RWPE2 (cell line): ENCODE measurements around the gene GTF3C1.

Source experiments
- ATAC-seq: fragments of 200-7000 bp; cut with Tn5 transposase; 3 replicates; pipeline ENCODE4 v1.9.1; 2021; ENCODE audit warnings: low read depth
- DNase-seq: peaks from one replicate; pipeline ENCODE4 v3.0.0-alpha.2; 2020; ENCODE audit warnings: low spot score
- H3K27ac ChIP-seq: fragments of 450-650 bp; 2 replicates; pipeline ENCODE4 v1.5.1; 2017; ENCODE audit warnings: mild to moderate bottlenecking; ENCODE audit not compliant: poor library complexity, severe bottlenecking
- H3K27me3 ChIP-seq: fragments of 250-450 bp; sonication (Bioruptor Pico); 2 replicates; pipeline ENCODE4 v1.5.1; 2021; ENCODE audit warnings: mild to moderate bottlenecking, moderate library complexity; ENCODE audit not compliant: insufficient read depth, poor library complexity, severe bottlenecking
- H3K36me3 ChIP-seq: fragments of 250-450 bp; sonication (Bioruptor Pico); 2 replicates; pipeline ENCODE4 v1.5.1; 2020; ENCODE audit warnings: low read depth, mild to moderate bottlenecking, moderate library complexity
- H3K4me1 ChIP-seq: fragments of 250-450 bp; sonication (Bioruptor Pico); 2 replicates; pipeline ENCODE4 v1.5.1; 2021; ENCODE audit warnings: mild to moderate bottlenecking, moderate library complexity; ENCODE audit not compliant: insufficient read depth, poor library complexity, severe bottlenecking
- H3K4me3 ChIP-seq: fragments of 250-450 bp; sonication (Bioruptor Pico); 2 replicates; pipeline ENCODE4 v1.5.1; 2021; ENCODE audit warnings: mild to moderate bottlenecking, moderate library complexity; ENCODE audit not compliant: severe bottlenecking
- H3K9me3 ChIP-seq: fragments of 250-450 bp; sonication (Bioruptor Pico); 2 replicates; pipeline ENCODE4 v1.5.1; 2021; ENCODE audit warnings: mild to moderate bottlenecking, moderate library complexity; ENCODE audit not compliant: severe bottlenecking
- TF ChIP-seq, protein P1 (sequence below): fragments of 450-650 bp; IDR thresholded peaks from one replicate; pipeline ENCODE4 v1.5.1; 2017; ENCODE audit warnings: mild to moderate bottlenecking, moderate library complexity; ENCODE audit not compliant: poor library complexity, severe bottlenecking

The GTF3C1 gene

DNA sequence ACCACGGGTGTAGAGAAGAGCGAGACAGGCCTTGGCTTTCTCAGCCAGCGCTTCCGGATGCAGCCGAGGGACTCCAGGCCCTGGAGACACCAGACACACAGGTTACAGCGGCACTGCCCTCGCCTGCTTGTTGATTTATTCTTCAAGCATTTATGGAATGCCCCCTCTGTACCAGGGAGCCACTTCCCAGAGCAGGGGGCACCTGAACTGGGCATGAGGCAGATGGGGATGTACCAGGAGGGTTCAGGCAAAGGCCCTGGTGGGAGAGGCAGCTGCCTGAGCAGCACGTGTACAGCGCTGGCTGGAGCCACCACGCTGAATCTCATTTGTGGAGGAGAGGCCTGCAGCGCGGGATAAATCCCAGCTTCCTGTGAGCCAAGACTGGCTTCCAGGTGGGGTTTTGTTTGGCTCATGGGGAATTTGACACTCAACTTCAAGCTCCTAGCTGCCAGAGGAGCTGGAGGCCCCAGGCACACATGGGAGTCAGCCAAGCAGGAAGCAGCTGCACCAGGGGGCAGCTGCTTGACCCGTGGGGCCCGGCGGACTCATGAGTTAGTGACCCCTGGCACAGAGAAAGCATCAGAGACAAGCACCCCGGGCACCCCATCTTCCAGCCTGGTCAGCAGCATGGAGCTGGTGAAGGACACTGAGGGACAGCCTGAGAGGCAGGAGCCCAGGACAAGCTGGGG lies 88.1 kb downstream of the GTF3C1 start:
- H3K4me1 ChIP-seq = peaks cover 4% of the 10 kb centered on the region
- no peak overlapping the region for H3K4me3 ChIP-seq
- no peak overlapping the region for H3K27ac ChIP-seq
- H3K27me3 ChIP-seq = no peaks in the 10 kb centered on the region
- DNase-seq (no peak), ATAC-seq (peak; percentile 5; the same call in 1 of the 3 replicates)
- H3K9me3 ChIP-seq = no peaks in the 10 kb centered on the region
- H3K36me3 ChIP-seq = peaks cover 29% of the 10 kb centered on the region
- TF ChIP-seq, protein P1, sequence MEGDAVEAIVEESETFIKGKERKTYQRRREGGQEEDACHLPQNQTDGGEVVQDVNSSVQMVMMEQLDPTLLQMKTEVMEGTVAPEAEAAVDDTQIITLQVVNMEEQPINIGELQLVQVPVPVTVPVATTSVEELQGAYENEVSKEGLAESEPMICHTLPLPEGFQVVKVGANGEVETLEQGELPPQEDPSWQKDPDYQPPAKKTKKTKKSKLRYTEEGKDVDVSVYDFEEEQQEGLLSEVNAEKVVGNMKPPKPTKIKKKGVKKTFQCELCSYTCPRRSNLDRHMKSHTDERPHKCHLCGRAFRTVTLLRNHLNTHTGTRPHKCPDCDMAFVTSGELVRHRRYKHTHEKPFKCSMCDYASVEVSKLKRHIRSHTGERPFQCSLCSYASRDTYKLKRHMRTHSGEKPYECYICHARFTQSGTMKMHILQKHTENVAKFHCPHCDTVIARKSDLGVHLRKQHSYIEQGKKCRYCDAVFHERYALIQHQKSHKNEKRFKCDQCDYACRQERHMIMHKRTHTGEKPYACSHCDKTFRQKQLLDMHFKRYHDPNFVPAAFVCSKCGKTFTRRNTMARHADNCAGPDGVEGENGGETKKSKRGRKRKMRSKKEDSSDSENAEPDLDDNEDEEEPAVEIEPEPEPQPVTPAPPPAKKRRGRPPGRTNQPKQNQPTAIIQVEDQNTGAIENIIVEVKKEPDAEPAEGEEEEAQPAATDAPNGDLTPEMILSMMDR = no peak

DNA sequence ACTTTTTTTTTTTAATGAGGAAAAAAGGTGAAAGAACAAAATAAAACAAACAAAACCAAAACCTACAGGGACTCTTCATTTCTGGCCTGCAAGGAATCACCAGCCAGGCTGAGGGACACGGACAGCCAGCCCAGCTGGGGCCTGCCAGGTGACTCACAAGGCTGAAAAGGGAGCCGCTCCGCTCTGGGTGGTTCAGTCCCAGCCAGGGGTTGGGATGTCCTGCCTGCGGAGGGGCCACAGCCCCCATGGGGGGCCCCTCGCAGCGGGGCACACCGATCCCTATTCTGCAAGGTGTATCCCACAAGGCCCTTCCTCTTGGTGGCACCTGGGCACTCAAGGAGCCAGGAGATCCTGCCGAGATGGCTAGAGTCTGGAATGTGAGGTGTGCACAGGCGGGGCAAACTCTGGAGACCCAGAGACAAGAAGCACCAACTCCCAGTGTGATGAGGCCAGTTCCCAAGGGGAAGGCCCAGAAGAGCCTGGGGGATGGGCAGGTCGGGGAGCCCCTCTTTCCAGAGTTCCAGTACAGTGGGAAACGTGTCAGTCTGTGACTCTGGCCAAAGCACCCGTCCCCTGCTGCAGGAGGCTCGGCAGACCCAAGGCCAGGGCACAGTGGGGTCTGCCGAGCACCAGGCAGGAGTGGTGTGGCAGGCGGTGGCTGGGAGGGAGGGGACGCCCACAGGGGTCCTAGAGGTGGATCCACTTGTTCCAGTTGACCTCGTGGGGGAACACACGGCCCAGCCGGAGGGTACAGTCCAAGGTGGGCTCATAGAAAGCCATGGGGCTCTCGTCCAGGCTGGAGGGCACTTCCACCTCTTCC lies 88.8 kb downstream of the GTF3C1 start:
- H3K36me3 ChIP-seq = peaks cover 22% of the 10 kb centered on the region
- no peak for ATAC-seq
- no peak overlapping the region for H3K4me3 ChIP-seq
- no peak overlapping the region for H3K27ac ChIP-seq
- no peaks in the 10 kb centered on the region for H3K9me3 ChIP-seq
- no peaks in the 10 kb centered on the region for H3K27me3 ChIP-seq
- TF ChIP-seq, protein P1 = no peak
- DNase-seq = no peak
- H3K4me1 ChIP-seq = peaks cover 4% of the 10 kb centered on the region

DNA sequence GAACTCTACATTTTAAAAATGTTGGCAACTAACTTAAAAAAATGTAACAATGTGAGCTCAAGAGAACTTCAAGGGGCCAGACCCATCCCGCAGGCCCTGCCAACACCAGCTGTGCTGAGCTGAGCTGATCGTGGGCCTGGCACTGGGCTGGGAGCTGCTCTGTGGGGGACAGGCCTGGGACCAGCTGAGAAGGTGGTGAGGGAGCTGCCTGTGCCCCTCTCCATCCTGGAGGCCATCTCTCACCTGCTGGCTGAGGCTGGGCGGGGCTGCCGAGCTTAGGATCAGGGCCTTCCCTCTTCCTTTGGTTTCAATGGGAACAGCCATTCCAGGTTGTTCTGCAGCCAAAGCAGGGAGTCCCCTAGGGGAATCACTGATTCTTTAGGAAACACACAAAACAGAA lies 89.5 kb downstream of the GTF3C1 start:
- Histone ChIP-seq H3K36me3 (peaks cover 19% of the 10 kb centered on the region), H3K4me1 (peaks cover 4% of the 10 kb centered on the region), H3K27ac (no peak overlapping the region), H3K4me3 (no peak overlapping the region), H3K9me3 (no peaks in the 10 kb centered on the region), H3K27me3 (no peaks in the 10 kb centered on the region)
- DNase-seq (no peak), ATAC-seq (no peak)
- TF ChIP-seq, protein P1 = no peak

GRCh38 chr16:27458987-27459688 lies 90.6 kb downstream of the GTF3C1 start:
- H3K4me3 ChIP-seq = no peak overlapping the region
- peaks cover 9% of the 10 kb centered on the region; the same call in 1 of the 2 replicates for H3K36me3 ChIP-seq
- H3K4me1 ChIP-seq = peaks cover 4% of the 10 kb centered on the region
- ATAC-seq = no peak
- TF ChIP-seq, protein P1 = no peak
- no peak for DNase-seq
- no peaks in the 10 kb centered on the region for H3K27me3 ChIP-seq
- no peak overlapping the region for H3K27ac ChIP-seq
- H3K9me3 ChIP-seq = no peaks in the 10 kb centered on the region
